H9 (cell line): ENCODE measurements around the gene PNMA8C. TPM values are rescaled to one million over a fixed set of nuclear protein-coding genes. Genes with fewer than 3 reads are reported as not detected.
A peak's percentile ranks its signal among the peaks of the same experiment; 100 is the strongest.
"Not testable (repeated sequence)": the region's sequence is repeated elsewhere in the genome, so short reads cannot be mapped to it uniquely, and the experiment has no call there.

Experiments
- DNase-seq: peaks from one replicate; pipeline ENCODE4 v3.0.0-alpha.2; 2017
- H2AFZ ChIP-seq: one replicate; pipeline ENCODE4 v1.6.1; 2013; ENCODE audit warnings: mild to moderate bottlenecking, low read length, control low read depth, moderate library complexity
- H2AK5ac ChIP-seq: 2 replicates; pipeline ENCODE4 v1.6.1; 2013; ENCODE audit warnings: low read length, control low read depth, mixed read lengths; ENCODE audit not compliant: insufficient read length
- H2BK120ac ChIP-seq: one replicate; pipeline ENCODE4 v1.6.1; 2013; ENCODE audit warnings: low read depth, mild to moderate bottlenecking, low read length, control low read depth, inconsistent platforms; ENCODE audit not compliant: poor library complexity, severe bottlenecking
- H2BK12ac ChIP-seq: 2 replicates; pipeline ENCODE4 v1.6.1; 2013; ENCODE audit warnings: low read length, control low read depth, mixed read lengths, low read depth; ENCODE audit not compliant: insufficient read length
- H2BK15ac ChIP-seq: 2 replicates; pipeline ENCODE4 v1.6.1; 2013; ENCODE audit warnings: low read depth, low read length, control low read depth
- H2BK20ac ChIP-seq: one replicate; pipeline ENCODE4 v1.6.1; 2013; ENCODE audit warnings: low read depth, mild to moderate bottlenecking, low read length, control low read depth, inconsistent platforms; ENCODE audit not compliant: poor library complexity, severe bottlenecking
- H2BK5ac ChIP-seq: 2 replicates; pipeline ENCODE4 v1.6.1; 2013; ENCODE audit warnings: low read length, control low read depth, mixed read lengths; ENCODE audit not compliant: insufficient read length
- H3K14ac ChIP-seq: 2 replicates; pipeline ENCODE4 v1.6.1; 2013; ENCODE audit warnings: low read length, control low read depth; ENCODE audit not compliant: insufficient read depth
- H3K18ac ChIP-seq: 2 replicates; pipeline ENCODE4 v1.6.1; 2013; ENCODE audit warnings: low read depth, mild to moderate bottlenecking, mixed read lengths, low read length, control low read depth; ENCODE audit not compliant: insufficient read length
- H3K23ac ChIP-seq: 2 replicates; pipeline ENCODE4 v1.6.1; 2013; ENCODE audit warnings: low read length, control low read depth, mixed read lengths, low read depth; ENCODE audit not compliant: insufficient read length
- H3K23me2 ChIP-seq: 2 replicates; pipeline ENCODE4 v1.6.1; 2013; ENCODE audit warnings: low read depth, mild to moderate bottlenecking, mixed read lengths, low read length, control low read depth; ENCODE audit not compliant: insufficient read length, poor library complexity, severe bottlenecking
- H3K27ac ChIP-seq: 2 replicates; pipeline ENCODE4 v1.5.1; 2013; ENCODE audit warnings: low read length, control low read depth, mixed read lengths, low read depth; ENCODE audit not compliant: insufficient read length
- H3K27me3 ChIP-seq: 2 replicates; pipeline ENCODE4 v1.6.1; 2013; ENCODE audit warnings: low read length, control low read depth, inconsistent platforms; ENCODE audit not compliant: insufficient read depth
- H3K4ac ChIP-seq: 2 replicates; pipeline ENCODE4 v1.6.1; 2013; ENCODE audit warnings: low read depth, mild to moderate bottlenecking, control low read depth, inconsistent platforms, low read length, moderate library complexity
- H3K4me1 ChIP-seq: 2 replicates; pipeline ENCODE4 v1.6.1; 2013; ENCODE audit warnings: low read length, control low read depth, inconsistent platforms; ENCODE audit not compliant: insufficient read depth
- H3K4me2 ChIP-seq: 2 replicates; pipeline ENCODE4 v1.6.1; 2013; ENCODE audit warnings: low read length, control low read depth, mixed read lengths; ENCODE audit not compliant: insufficient read length, insufficient read depth
- H3K56ac ChIP-seq: 2 replicates; pipeline ENCODE4 v1.6.1; 2013; ENCODE audit warnings: low read depth, mild to moderate bottlenecking, mixed read lengths, low read length, control low read depth; ENCODE audit not compliant: insufficient read length
- H3K79me1 ChIP-seq: 2 replicates; pipeline ENCODE4 v1.6.1; 2013; ENCODE audit warnings: low read depth, mild to moderate bottlenecking, moderate library complexity, low read length, control low read depth, inconsistent platforms; ENCODE audit not compliant: insufficient read depth, poor library complexity, severe bottlenecking
- H3K79me2 ChIP-seq: 2 replicates; pipeline ENCODE4 v1.6.1; 2013; ENCODE audit warnings: low read length, control low read depth, inconsistent platforms; ENCODE audit not compliant: insufficient read depth
- H3K9ac ChIP-seq: 2 replicates; pipeline ENCODE4 v1.6.1; 2013; ENCODE audit warnings: low read length, control low read depth, mixed read lengths; ENCODE audit not compliant: insufficient read length; ENCODE audit errors: extremely low read depth
- H3K9me3 ChIP-seq: one replicate; pipeline ENCODE4 v1.6.1; 2013; ENCODE audit warnings: low read depth, low read length, inconsistent platforms; ENCODE audit not compliant: control insufficient read depth
- H3T11ph ChIP-seq: one replicate; pipeline ENCODE4 v1.6.1; 2013; ENCODE audit warnings: mild to moderate bottlenecking, low read length, control low read depth, inconsistent platforms
- H4K20me1 ChIP-seq: one replicate; pipeline ENCODE4 v1.6.1; 2013; ENCODE audit not compliant: control insufficient read depth, insufficient read length, insufficient read depth
- H4K5ac ChIP-seq: 2 replicates; pipeline ENCODE4 v1.6.1; 2013; ENCODE audit warnings: low read depth, mild to moderate bottlenecking, mixed read lengths, low read length, control low read depth; ENCODE audit not compliant: insufficient read length
- H4K8ac ChIP-seq: replicated peaks from 2 replicates; pipeline ENCODE4 v1.6.1; 2013; ENCODE audit warnings: low read length, control low read depth, mixed read lengths, low read depth; ENCODE audit not compliant: insufficient read length
- H4K91ac ChIP-seq: 2 replicates; pipeline ENCODE4 v1.6.1; 2013; ENCODE audit warnings: low read depth, mild to moderate bottlenecking, moderate library complexity, mixed read lengths, low read length, control low read depth; ENCODE audit not compliant: insufficient read length
- H3K27ac Mint-ChIP-seq, 3 experiments: 2 replicates in 2 of 3; 3 replicates in 1 of 3; pipeline ENCODE4 v1.8.0; 2020 to 2021; ENCODE audit warnings: mixed read lengths in 3 of 3, mild to moderate bottlenecking in 1 of 3, moderate library complexity in 1 of 3
- H3K27me3 Mint-ChIP-seq: 2 replicates; pipeline ENCODE4 v1.8.0; 2021; ENCODE audit warnings: low read depth, mild to moderate bottlenecking, moderate library complexity, mixed read lengths
- H3K36me3 Mint-ChIP-seq, 3 experiments: 2 replicates in 2 of 3; 3 replicates in 1 of 3; pipeline ENCODE4 v1.8.0; 2020 to 2021; ENCODE audit warnings: low read depth in 3 of 3, mixed read lengths in 3 of 3; ENCODE audit not compliant: insufficient read depth in 1 of 3
- H3K4me1 Mint-ChIP-seq, 2 experiments: 2 replicates each; pipeline ENCODE4 v1.8.0; 2020; ENCODE audit warnings: mixed read lengths in 2 of 2
- H3K4me3 Mint-ChIP-seq, 2 experiments: 2 replicates in 1 of 2; 3 replicates in 1 of 2; pipeline ENCODE4 v1.8.0; 2020 to 2021; ENCODE audit warnings: mild to moderate bottlenecking in 2 of 2, mixed read lengths in 2 of 2, moderate library complexity in 1 of 2
- H3K9me3 Mint-ChIP-seq, 2 experiments: 2 replicates in 1 of 2; 3 replicates in 1 of 2; pipeline ENCODE4 v1.8.0; 2020; ENCODE audit warnings: mild to moderate bottlenecking in 2 of 2, mixed read lengths in 2 of 2, moderate library complexity in 1 of 2
- CTCF ChIP-seq: fragments of 200-600 bp; sonication (generic); conservative IDR thresholded peaks from 3 replicates; pipeline ENCODE4 v1.8.0; 2021; ENCODE audit warnings: antibody characterized with exemption, mild to moderate bottlenecking
- WGBS: extraction: QIAGEN DNeasy Blood & Tissue Kit; methylation state at CpG from one replicate; pipeline ENCODE4 v1.1.7; 2013; ENCODE audit warnings: missing lambda C conversion rate, low lambda C conversion rate, mixed read lengths; ENCODE audit not compliant: insufficient read length; ENCODE audit errors: extremely low coverage; 5-methylcytosine and 5-hydroxymethylcytosine counted together
- total RNA-seq: library from RNA; stranded (reverse); gene quantifications from 2 replicates; pipeline ENCODE4 v1.2.1, GENCODE V29; 2021

The PNMA8C gene
- total RNA-seq, 1 experiment from 2014 or later: 1.8 TPM

- Histone ChIP-seq H4K8ac (no peak overlapping the region), H3K14ac (no peak overlapping the region), H4K5ac (no peak overlapping the region), H3K27me3 (no peaks in the 10 kb centered on the region), H4K20me1 (no peaks in the 10 kb centered on the region), H3K79me1 (no peaks in the 10 kb centered on the region), H3K4me2 (no peak overlapping the region), H3K4ac (no peak overlapping the region), H3K18ac (no peak overlapping the region), H2BK120ac (no peak overlapping the region), H3K23me2 (peaks cover 11% of the 10 kb centered on the region), H2BK12ac (no peak overlapping the region), H2BK5ac (no peak overlapping the region), H3K27ac (no peak overlapping the region), H2BK20ac (no peak overlapping the region), H3T11ph (no peak overlapping the region), H3K79me2 (no peaks in the 10 kb centered on the region), H2AFZ (no peak overlapping the region), H3K9ac (no peak overlapping the region), H2AK5ac (no peak overlapping the region), H2BK15ac (no peak overlapping the region), H3K9me3 (no peaks in the 10 kb centered on the region), H3K23ac (no peak overlapping the region), H4K91ac (no peak overlapping the region), H3K56ac (no peak overlapping the region), H3K4me1 (peaks cover 4% of the 10 kb centered on the region; the same call in 1 of the 2 replicates)
- H3K9me3 Mint-ChIP-seq: peaks cover 0 to 4% of the 10 kb centered on the region in 2 experiments; a peak in 1 of 5 replicates
- no peak for TF ChIP-seq CTCF
- DNase-seq: no peak
- H3K4me1 Mint-ChIP-seq: peaks cover 20 to 32% of the 10 kb centered on the region in 2 experiments
- whole genome bisulfite sequencing: no CpG with 5 or more reads among the region's 11 CpGs
- H3K4me3 Mint-ChIP-seq: peak overlapping the region in 1 of 2 experiments; percentile 40; a peak in 2 of 5 replicates
- peaks cover 44% of the 10 kb centered on the region for H3K27me3 Mint-ChIP-seq
- no peaks in the 10 kb centered on the region; a peak in 1 of 7 replicates for H3K36me3 Mint-ChIP-seq
- H3K27ac Mint-ChIP-seq: no peak overlapping the region; a peak in 1 of 7 replicates
Observed at GRCh38 chr19:46402725-46403124, 26.0 kb downstream of the PNMA8C start.

- not testable (repeated sequence) for H2AFZ ChIP-seq, H2BK12ac ChIP-seq, H3K14ac ChIP-seq, H4K20me1 ChIP-seq, H2BK15ac ChIP-seq, H3K23ac ChIP-seq, H4K91ac ChIP-seq, H3T11ph ChIP-seq, H3K27ac ChIP-seq, H3K36me3 Mint-ChIP-seq, DNase-seq, H3K27me3 Mint-ChIP-seq, H3K9me3 Mint-ChIP-seq, H4K5ac ChIP-seq, H3K9ac ChIP-seq, H3K4me3 Mint-ChIP-seq, H3K56ac ChIP-seq, H3K4me2 ChIP-seq, H2BK120ac ChIP-seq, H3K23me2 ChIP-seq, H3K4me1 ChIP-seq, H3K9me3 ChIP-seq, H3K27me3 ChIP-seq, H3K4ac ChIP-seq, H2AK5ac ChIP-seq, H4K8ac ChIP-seq, H2BK5ac ChIP-seq, H3K79me1 ChIP-seq, H2BK20ac ChIP-seq, H3K79me2 ChIP-seq, H3K18ac ChIP-seq
- H3K4me1 Mint-ChIP-seq: peaks cover 3 to 25% of the 10 kb centered on the region in 2 experiments
- H3K27ac Mint-ChIP-seq: peak overlapping the region in 1 of 3 experiments; percentile 76; a peak in 2 of 7 replicates
- no CpG with 5 or more reads among the region's 14 CpGs for WGBS
Observed at GRCh38 chr19:46397801-46398479, 30.8 kb downstream of the PNMA8C start.
